C4-2B (cell line): ENCODE measurements around the gene PCNT.

Experiments used
- ZFX ChIP-seq: fragments of 450-650 bp; IDR thresholded peaks from 2 replicates; pipeline ENCODE4 v1.6.1; 2017
- TF ChIP-seq, protein P1 (sequence below): fragments of 450-650 bp; conservative IDR thresholded peaks from 2 replicates; pipeline ENCODE4 v1.5.1; 2017; ENCODE audit warnings: mild to moderate bottlenecking

DNA sequence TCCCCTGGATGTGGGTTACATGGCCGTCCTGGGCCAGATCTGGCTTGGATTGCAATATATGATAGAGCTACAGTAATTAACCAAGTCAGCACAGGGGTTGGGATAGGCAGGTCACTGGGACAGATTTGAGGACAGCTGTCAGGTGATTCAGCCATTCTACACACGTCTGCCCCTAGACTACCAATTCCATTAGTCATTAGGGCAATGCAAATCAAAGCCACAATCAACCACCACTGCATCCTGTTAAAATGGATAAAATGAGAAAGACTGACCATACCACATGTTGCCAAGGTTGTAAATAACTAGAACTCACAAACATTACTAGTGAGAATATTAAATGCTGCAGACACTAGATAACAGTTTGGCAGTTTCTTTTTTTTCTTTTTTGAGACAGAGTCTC lies 16.3 kb upstream of the PCNT start:
- TF ChIP-seq, protein P1, sequence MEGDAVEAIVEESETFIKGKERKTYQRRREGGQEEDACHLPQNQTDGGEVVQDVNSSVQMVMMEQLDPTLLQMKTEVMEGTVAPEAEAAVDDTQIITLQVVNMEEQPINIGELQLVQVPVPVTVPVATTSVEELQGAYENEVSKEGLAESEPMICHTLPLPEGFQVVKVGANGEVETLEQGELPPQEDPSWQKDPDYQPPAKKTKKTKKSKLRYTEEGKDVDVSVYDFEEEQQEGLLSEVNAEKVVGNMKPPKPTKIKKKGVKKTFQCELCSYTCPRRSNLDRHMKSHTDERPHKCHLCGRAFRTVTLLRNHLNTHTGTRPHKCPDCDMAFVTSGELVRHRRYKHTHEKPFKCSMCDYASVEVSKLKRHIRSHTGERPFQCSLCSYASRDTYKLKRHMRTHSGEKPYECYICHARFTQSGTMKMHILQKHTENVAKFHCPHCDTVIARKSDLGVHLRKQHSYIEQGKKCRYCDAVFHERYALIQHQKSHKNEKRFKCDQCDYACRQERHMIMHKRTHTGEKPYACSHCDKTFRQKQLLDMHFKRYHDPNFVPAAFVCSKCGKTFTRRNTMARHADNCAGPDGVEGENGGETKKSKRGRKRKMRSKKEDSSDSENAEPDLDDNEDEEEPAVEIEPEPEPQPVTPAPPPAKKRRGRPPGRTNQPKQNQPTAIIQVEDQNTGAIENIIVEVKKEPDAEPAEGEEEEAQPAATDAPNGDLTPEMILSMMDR = no peak
- TF ChIP-seq ZFX = no peak
